HCT116 (cell line): ENCODE data around the gene CCND2. TPM values are rescaled to one million over a fixed set of nuclear protein-coding genes. Genes with fewer than 3 reads are reported as not detected.

Source experiments
- ATAC-seq: fragments of 200-7000 bp; cut with Tn5 transposase; 2 replicates; pipeline ENCODE4 v1.9.1; 2020; ENCODE audit warnings: mild to moderate bottlenecking, moderate library complexity
- BruUV-seq: library from RNA; stranded (reverse); fragments of 400-500 nt; replicated peaks from 2 replicates; lab custom pipeline; 2021; lab: Mats Ljungman, UMichigan
- CTCF ChIA-PET: fragments of 300-600 bp; sonication (Branson Sonifier 250); formaldehyde crosslinking; loops from one replicate; lab custom pipeline; 2021; ENCODE audit warnings: antibody characterized with exemption; lab: Charles Lee
- POLR2A ChIA-PET: fragments of 300-600, 350-600 bp; sonication (Branson Sonifier 250); formaldehyde crosslinking; loops from one replicate; lab custom pipeline; 2021; ENCODE audit warnings: antibody characterized with exemption; lab: Charles Lee
- RAD21 ChIA-PET, 2 experiments: fragments of 300-600 bp; sonication (Branson Sonifier 250); formaldehyde crosslinking; loops; one replicate each; lab custom pipeline; 2023; ENCODE audit warnings: low total read pairs in 2 of 2; ENCODE audit not compliant: uncharacterized antibody in 2 of 2, unreplicated experiment in 2 of 2, low non-redundant PET in 1 of 2; lab: Charles Lee
- DNase-seq: peaks from one replicate; pipeline ENCODE4 v3.0.0-alpha.2; 2010; ENCODE audit warnings: low read depth, low spot score
- H2AFZ ChIP-seq: fragments of 200-600 bp; shearing (Covaris generic), sonication (generic); 2 replicates; pipeline ENCODE4 v1.6.1; 2017; ENCODE audit warnings: low read depth, mixed run types, mixed read lengths, antibody characterized with exemption, low read length; ENCODE audit not compliant: poor library complexity, severe bottlenecking
- H3K27ac ChIP-seq: 2 replicates; pipeline ENCODE4 v1.5.1; 2012; ENCODE audit warnings: low read depth, low read length
- H3K27me3 ChIP-seq: fragments of 200-600 bp; sonication (generic); 2 replicates; pipeline ENCODE4 v1.6.1; 2016; ENCODE audit warnings: mixed run types, low read length, mixed read lengths; ENCODE audit not compliant: insufficient read depth
- H3K36me3 ChIP-seq, 2 experiments: fragments of 200-500 bp in 1 of 2; fragments of 200-600 bp in 1 of 2; sonication (Bioruptor generic) in 1 of 2; sonication (generic) in 1 of 2; 2 replicates each; pipeline versions ENCODE4 v1.5.1 to v1.6.1; 2014 to 2016; ENCODE audit warnings: low read length in 2 of 2, inconsistent platforms in 1 of 2, mixed read lengths in 1 of 2, mixed run types in 1 of 2; ENCODE audit not compliant: insufficient read depth in 2 of 2, control insufficient read depth in 1 of 2
- H3K4me1 ChIP-seq, 2 experiments: fragments of 200-600 bp in 1 of 2; sonication (generic) in 1 of 2; 2 replicates each; pipeline versions ENCODE4 v1.5.1 to v1.6.1; 2012 to 2017; ENCODE audit warnings: low read length in 2 of 2, inconsistent platforms in 1 of 2, mild to moderate bottlenecking in 1 of 2, mixed read lengths in 1 of 2, mixed run types in 1 of 2, moderate library complexity in 1 of 2; ENCODE audit not compliant: insufficient read depth in 2 of 2, control insufficient read depth in 1 of 2
- H3K4me2 ChIP-seq: fragments of 200-600 bp; sonication (generic); 2 replicates; pipeline ENCODE4 v1.6.1; 2017; ENCODE audit warnings: mixed run types, low read length, mixed read lengths
- H3K4me3 ChIP-seq, 2 experiments: fragments of 200-600 bp in 1 of 2; sonication (generic) in 1 of 2; replicated peaks in 1 of 2; 2 replicates each; pipeline ENCODE4 v1.5.1; 2011 to 2016; ENCODE audit warnings: low read length in 2 of 2, control low read depth in 1 of 2, low read depth in 1 of 2, mild to moderate bottlenecking in 1 of 2, mixed read lengths in 1 of 2, mixed run types in 1 of 2
- H3K79me2 ChIP-seq: fragments of 200-600 bp; sonication (generic); 2 replicates; pipeline ENCODE4 v1.6.1; 2017; ENCODE audit warnings: mild to moderate bottlenecking, mixed run types, low read length, moderate library complexity, mixed read lengths; ENCODE audit not compliant: insufficient read depth
- H3K9ac ChIP-seq: fragments of 200-600 bp; sonication (generic); 2 replicates; pipeline ENCODE4 v1.6.1; 2016; ENCODE audit warnings: low read length, mixed read lengths
- H3K9me2 ChIP-seq: fragments of 200-600 bp; sonication (generic), shearing (Covaris generic); 2 replicates; pipeline ENCODE4 v1.6.1; 2017; ENCODE audit warnings: mixed run types, mild to moderate bottlenecking, moderate library complexity; ENCODE audit not compliant: insufficient read depth
- H3K9me3 ChIP-seq, 2 experiments: fragments of 200-500 bp in 1 of 2; fragments of 200-600 bp in 1 of 2; sonication (Bioruptor generic) in 1 of 2; sonication (generic) in 1 of 2; 2 replicates each; pipeline ENCODE4 v1.6.1; 2014 to 2017; ENCODE audit warnings: low read length in 2 of 2, mixed read lengths in 2 of 2, inconsistent platforms in 1 of 2, low read depth in 1 of 2, mild to moderate bottlenecking in 1 of 2, mixed run types in 1 of 2, moderate library complexity in 1 of 2; ENCODE audit not compliant: control insufficient read depth in 1 of 2, insufficient read depth in 1 of 2
- H4K20me1 ChIP-seq: fragments of 200-600 bp; sonication (generic), shearing (Covaris generic); 2 replicates; pipeline ENCODE4 v1.6.1; 2017; ENCODE audit warnings: mixed run types, mild to moderate bottlenecking, moderate library complexity; ENCODE audit not compliant: insufficient read depth
- EZH2phosphoT487 ChIP-seq: fragments of 200-600 bp; IDR thresholded peaks from 2 replicates; pipeline ENCODE4 v1.6.1; 2018; ENCODE audit warnings: antibody characterized with exemption, borderline replicate concordance
- JUND ChIP-seq: IDR thresholded peaks from 2 replicates; pipeline ENCODE4 v1.6.1; 2012
- TCF7L2 ChIP-seq: IDR thresholded peaks from 2 replicates; pipeline ENCODE4 v1.7.0; 2011; ENCODE audit warnings: borderline replicate concordance, inconsistent platforms; ENCODE audit not compliant: insufficient read depth, insufficient read length; ENCODE audit errors: extremely low read depth
- ZNF274 ChIP-seq: fragments of 200-500 bp; sonication (Bioruptor generic); IDR thresholded peaks from 2 replicates; pipeline ENCODE4 v1.6.1; 2014; ENCODE audit warnings: mild to moderate bottlenecking, low read depth, low read length, inconsistent platforms
- intact Hi-C: fragments of 100-400 bp; cut with micrococcal nuclease; formaldehyde crosslinking; loops from 2 replicates; pipeline ENCODE4 v1.10.0; 2022
- total RNA-seq: library from RNA; stranded (reverse); gene quantifications from one replicate; pipeline ENCODE4 v1.2.1, GENCODE V29; 2021; ENCODE audit not compliant: unreplicated experiment

Gene CCND2
- total RNA-seq, 1 experiment from 2014 or later, result 1.1 TPM

DNA sequence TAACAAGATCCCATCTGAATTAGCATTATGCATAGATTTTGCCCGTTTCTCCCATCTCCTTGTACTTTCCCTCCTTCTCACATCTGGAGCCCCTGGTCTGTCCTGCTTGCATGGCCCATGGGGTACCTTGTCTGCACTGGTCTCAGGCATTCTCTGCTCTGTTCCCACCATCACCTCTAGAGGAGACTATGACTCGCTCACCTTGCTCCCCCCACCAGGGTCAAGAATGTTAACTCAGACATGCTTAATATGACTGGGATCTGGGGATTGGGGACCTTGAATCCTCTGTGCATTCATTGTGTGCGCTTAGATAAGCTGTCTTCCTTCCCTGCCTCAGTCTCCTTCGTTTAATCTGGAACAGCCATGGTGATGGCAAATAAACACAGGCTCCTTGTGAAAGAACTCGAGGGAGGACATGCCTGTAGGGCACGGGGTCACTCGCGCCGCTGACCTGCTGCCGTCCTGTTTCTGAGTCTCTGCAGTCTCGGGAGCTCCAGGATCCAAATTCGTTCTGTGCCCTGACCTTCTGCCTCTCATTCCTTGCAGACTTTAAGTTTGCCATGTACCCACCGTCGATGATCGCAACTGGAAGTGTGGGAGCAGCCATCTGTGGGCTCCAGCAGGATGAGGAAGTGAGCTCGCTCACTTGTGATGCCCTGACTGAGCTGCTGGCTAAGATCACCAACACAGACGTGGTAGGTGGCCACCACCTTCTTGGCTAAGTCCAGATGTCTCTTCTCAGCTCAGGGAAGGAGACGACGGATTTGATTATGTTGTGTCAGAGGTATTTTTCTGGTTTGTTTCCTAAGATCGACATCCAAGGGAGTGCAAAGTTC, 15.0 kb downstream of the CCND2 start:
- ATAC-seq, result no peak
- no TSS peak for BruUV-seq

GRCh38 chr12:4289231-4289878, 15.8 kb downstream of the CCND2 start:
- DNase-seq (no peak), ATAC-seq (no peak)
- Histone ChIP-seq H4K20me1 (no peaks in the 10 kb centered on the region), H3K9me2 (no peaks in the 10 kb centered on the region), H3K9me3 (no peaks in the 10 kb centered on the region), H3K4me1 (peaks cover 0 to 6% of the 10 kb centered on the region in 2 experiments; a peak in 1 of 4 replicates), H3K27me3 (no peaks in the 10 kb centered on the region; the same call in 1 of the 2 replicates), H3K36me3 (no peaks in the 10 kb centered on the region), H3K9ac (no peak overlapping the region), H3K79me2 (no peaks in the 10 kb centered on the region), H3K4me3 (no peak overlapping the region), H3K27ac (no peak overlapping the region), H3K4me2 (no peak overlapping the region), H2AFZ (no peak overlapping the region)
- POLR2A ChIA-PET, result no interaction called here
- RAD21 ChIA-PET, result no interaction called here
- CTCF ChIA-PET, result interaction anchor here (1.9 kb wide), 1 partner anchor 13 kb away, joined by 5 read pairs; no protein-coding TSS in a partner anchor
- TF ChIP-seq TCF7L2 (no peak), ZNF274 (no peak)
- BruUV-seq, result no TSS peak
- intact Hi-C loops, result no loop called here

More for the DNA sequence above, 15.0 kb downstream of the CCND2 start:
- CTCF ChIA-PET, result interaction anchor here (1.9 kb wide), 1 partner anchor 12 kb away, joined by 5 read pairs; no protein-coding TSS in a partner anchor
- Histone ChIP-seq H3K9me2 (no peaks in the 10 kb centered on the region), H3K9ac (no peak overlapping the region), H3K4me3 (no peak overlapping the region), H3K9me3 (no peaks in the 10 kb centered on the region), H3K27ac (no peak overlapping the region), H3K36me3 (no peaks in the 10 kb centered on the region), H4K20me1 (no peaks in the 10 kb centered on the region), H3K79me2 (no peaks in the 10 kb centered on the region), H3K4me1 (peaks cover 0 to 6% of the 10 kb centered on the region in 2 experiments; a peak in 1 of 4 replicates)
- TF ChIP-seq EZH2phosphoT487 (no peak), JUND (no peak)
- TF ChIP-seq, all 23 proteins: peak for 0
- Histone ChIP-seq H3K27me3 (no peaks in the 10 kb centered on the region; the same call in 1 of the 2 replicates), H2AFZ (no peak overlapping the region), H3K4me2 (no peak overlapping the region)
- intact Hi-C loops, result no loop called here
- no peak for DNase-seq
- ChIA-PET RAD21 (no interaction called here), POLR2A (no interaction called here)
